ENCODE measurements around the gene TMEM108.

The TMEM108 gene

DNA sequence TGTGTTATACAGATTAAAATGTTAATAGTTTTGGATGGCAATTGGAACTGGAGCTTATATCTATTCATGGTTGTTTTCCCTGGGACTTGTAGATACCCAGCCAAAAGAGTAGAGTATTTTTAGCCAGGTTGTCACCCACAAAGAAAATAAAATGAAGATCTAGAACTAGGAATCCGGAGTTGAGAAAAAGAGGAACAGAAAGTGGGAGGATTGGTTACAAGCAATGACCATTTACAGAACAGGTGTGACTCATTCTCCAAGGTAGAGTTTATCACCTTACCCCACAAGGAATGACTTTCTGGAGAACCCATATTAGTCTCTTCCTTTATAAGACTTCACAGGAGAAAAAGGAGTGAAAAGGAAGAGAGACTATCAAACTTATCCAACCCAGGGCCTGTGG, 99.8 kb downstream of the TMEM108 start:
- H3K9me3 ChIP-seq (ENCODE audit: control insufficient read depth, insufficient read depth, low read length), result no peaks in the 10 kb centered on the region
- no peaks in the 10 kb centered on the region for H3K4me1 ChIP-seq (ENCODE audit: insufficient read depth, low read length)
- no peak overlapping the region for H3K9ac ChIP-seq (ENCODE audit: low read depth, low read length)
- H3K36me3 ChIP-seq (ENCODE audit: insufficient read depth, low read length), result no peaks in the 10 kb centered on the region

GRCh38 chr3:133152056-133152455, 113.9 kb downstream of the TMEM108 start:
- Histone ChIP-seq H3K4me1 (ENCODE audit: insufficient read depth, low read length) (peaks cover 6% of the 10 kb centered on the region; the same call in 1 of the 2 replicates), H3K9me3 (ENCODE audit: control insufficient read depth, insufficient read depth, low read length) (no peaks in the 10 kb centered on the region), H3K36me3 (ENCODE audit: insufficient read depth, low read length) (no peaks in the 10 kb centered on the region), H3K9ac (ENCODE audit: low read depth, low read length) (no peak overlapping the region)

DNA sequence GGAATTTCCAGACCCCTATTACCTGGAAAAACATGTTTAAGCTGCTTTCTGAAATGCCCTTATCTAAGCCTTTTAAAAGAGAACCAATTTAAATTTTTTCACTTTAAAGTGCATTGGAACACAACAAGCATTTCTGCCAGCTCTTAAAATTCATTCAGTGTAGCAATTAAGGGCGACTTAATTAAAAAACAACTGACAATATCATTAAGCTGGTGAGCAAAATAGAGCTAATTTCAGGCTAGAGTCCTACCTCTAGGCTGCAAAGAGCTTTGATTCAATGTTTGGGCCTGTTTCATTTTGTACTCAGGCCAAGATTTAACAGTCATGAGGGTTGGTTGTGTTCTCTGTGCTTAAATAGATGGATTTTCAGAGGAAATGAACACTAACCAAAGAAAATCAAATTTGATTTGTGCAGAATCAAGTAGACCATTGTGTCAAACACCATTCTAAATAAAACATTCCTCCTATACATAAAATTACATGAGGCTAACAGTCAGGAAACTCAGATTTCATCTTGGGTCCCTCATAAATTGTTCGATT, 114.6 kb downstream of the TMEM108 start:
- no peaks in the 10 kb centered on the region for H3K36me3 ChIP-seq (ENCODE audit: insufficient read depth, low read length)
- H3K9me3 ChIP-seq (ENCODE audit: control insufficient read depth, insufficient read depth, low read length), result no peaks in the 10 kb centered on the region
- H3K4me1 ChIP-seq (ENCODE audit: insufficient read depth, low read length), result peaks cover 6% of the 10 kb centered on the region; the same call in 1 of the 2 replicates
- no peak overlapping the region for H3K9ac ChIP-seq (ENCODE audit: low read depth, low read length)

DNA sequence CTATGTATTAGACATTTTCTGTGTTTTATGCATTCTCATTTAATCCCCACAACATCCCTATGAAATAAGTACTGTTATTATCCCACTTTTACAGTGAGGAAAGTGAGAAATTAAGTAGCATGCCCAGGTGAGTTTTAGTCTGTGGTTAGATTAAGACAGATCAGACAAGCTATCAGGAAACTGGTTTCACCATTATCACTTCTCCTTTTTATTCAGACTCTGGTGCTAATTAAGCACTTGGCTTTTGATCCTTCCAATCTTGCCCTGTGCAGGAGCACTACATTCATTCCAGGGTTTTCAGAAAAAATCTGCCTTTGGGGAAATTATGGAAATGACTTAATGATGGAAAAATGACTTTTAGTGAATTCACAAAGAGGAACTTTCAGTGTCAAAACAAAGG, 115.2 kb downstream of the TMEM108 start:
- Histone ChIP-seq H3K4me1 (ENCODE audit: insufficient read depth, low read length) (peaks cover 6% of the 10 kb centered on the region; the same call in 1 of the 2 replicates), H3K36me3 (ENCODE audit: insufficient read depth, low read length) (no peaks in the 10 kb centered on the region), H3K9me3 (ENCODE audit: control insufficient read depth, insufficient read depth, low read length) (no peaks in the 10 kb centered on the region), H3K9ac (ENCODE audit: low read depth, low read length) (no peak overlapping the region)

- H3K4me1 ChIP-seq (ENCODE audit: insufficient read depth, low read length), result no peaks in the 10 kb centered on the region
- no peak overlapping the region for H3K9ac ChIP-seq (ENCODE audit: low read depth, low read length)
- H3K36me3 ChIP-seq (ENCODE audit: insufficient read depth, low read length), result no peaks in the 10 kb centered on the region
- no peaks in the 10 kb centered on the region for H3K9me3 ChIP-seq (ENCODE audit: control insufficient read depth, insufficient read depth, low read length)
Observed at GRCh38 chr3:133157716-133158115, 119.5 kb downstream of the TMEM108 start.

DNA sequence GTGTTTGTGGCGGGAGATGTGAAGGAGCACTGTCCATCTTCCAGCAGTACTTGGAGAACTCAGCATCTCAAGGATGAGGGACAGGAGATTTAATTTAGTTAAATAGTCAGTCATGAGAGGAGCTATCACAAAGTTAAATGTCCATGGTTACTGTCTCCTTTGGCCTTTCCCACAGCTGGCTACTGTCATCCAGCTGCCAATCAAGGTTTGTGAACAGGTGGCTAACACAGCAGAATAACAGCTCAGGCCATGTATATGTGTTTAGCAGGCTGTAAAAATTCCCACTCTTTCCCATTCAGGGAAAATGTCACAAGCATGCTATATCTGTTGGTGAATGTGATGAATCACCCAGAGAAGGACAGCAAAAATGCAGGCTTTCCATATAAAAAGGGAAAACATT, 120.5 kb downstream of the TMEM108 start:
- no peak overlapping the region for H3K9ac ChIP-seq (ENCODE audit: low read depth, low read length)
- no peaks in the 10 kb centered on the region for H3K4me1 ChIP-seq (ENCODE audit: insufficient read depth, low read length)
- H3K36me3 ChIP-seq (ENCODE audit: insufficient read depth, low read length), result no peaks in the 10 kb centered on the region
- H3K9me3 ChIP-seq (ENCODE audit: control insufficient read depth, insufficient read depth, low read length), result no peaks in the 10 kb centered on the region

DNA sequence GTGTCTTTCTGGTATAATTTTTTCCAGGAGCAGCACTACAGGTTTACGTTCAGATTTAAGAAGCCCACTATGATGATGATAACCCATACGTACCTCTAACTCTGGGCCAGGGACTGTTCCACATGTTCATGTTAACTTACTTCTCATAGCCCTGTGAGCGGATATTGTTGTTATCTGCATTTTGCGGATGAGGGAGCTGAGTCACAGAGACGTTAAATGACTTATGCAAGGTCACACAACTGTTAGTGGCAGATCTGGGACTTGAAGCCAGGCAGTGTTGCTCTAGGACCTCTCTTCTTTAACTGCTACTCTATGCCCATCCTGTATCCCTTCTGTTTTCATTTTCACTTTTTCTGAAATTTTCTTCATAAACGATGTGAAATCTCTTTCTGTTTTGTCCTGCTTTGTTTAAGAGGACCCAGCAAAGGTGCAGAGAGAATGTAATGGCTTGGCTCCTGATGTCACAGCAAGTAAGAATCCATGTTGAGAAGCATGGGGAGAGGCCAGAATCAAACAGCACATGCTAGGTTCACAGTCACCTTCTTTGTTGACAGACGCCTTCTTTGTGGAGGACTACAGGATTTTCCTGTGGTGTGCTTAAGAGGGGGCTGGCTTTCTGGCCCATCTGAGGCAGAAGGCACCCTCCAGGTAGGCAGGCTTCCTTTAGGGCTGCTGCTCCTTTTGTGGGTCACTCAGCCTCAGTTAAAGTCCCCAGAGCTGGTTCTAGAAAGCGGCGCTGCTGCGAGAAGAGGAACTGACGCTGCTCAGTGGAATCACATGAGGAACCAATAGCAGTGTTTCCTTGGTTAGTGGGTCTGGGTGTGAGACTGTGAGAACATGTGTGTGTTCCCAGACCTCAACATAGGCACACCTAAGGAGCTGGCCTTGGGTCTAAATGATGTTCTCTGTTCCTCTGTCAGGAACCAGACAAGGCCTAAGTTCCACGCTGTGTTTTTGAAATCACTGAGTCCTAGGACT, 121.6 kb downstream of the TMEM108 start:
- H3K9ac ChIP-seq (ENCODE audit: low read depth, low read length), result no peak overlapping the region
- H3K4me1 ChIP-seq (ENCODE audit: insufficient read depth, low read length), result no peaks in the 10 kb centered on the region
- no peaks in the 10 kb centered on the region for H3K9me3 ChIP-seq (ENCODE audit: control insufficient read depth, insufficient read depth, low read length)
- no peaks in the 10 kb centered on the region for H3K36me3 ChIP-seq (ENCODE audit: insufficient read depth, low read length)

DNA sequence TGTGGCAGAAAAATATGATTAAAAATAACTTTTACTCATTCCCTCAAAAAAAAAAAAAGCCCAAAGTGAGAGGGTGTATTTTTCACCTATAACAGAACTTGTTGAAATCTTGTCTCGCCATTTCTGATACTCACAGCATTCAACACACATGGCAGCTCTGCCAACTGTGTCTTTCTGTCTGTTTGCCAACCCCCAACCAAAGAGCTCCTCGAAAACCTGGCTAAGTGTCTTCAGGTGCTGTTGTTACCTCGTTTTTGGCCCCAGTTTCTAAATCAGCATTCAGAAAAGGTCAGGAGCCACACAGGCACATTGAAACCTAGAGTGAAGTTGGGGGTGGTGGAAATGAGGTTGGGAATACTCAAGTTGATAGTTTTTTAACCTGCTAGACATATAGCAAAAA, 123.5 kb downstream of the TMEM108 start:
- no peaks in the 10 kb centered on the region for H3K36me3 ChIP-seq (ENCODE audit: insufficient read depth, low read length)
- H3K9me3 ChIP-seq (ENCODE audit: control insufficient read depth, insufficient read depth, low read length), result no peaks in the 10 kb centered on the region
- no peaks in the 10 kb centered on the region for H3K4me1 ChIP-seq (ENCODE audit: insufficient read depth, low read length)
- no peak overlapping the region for H3K9ac ChIP-seq (ENCODE audit: low read depth, low read length)

DNA sequence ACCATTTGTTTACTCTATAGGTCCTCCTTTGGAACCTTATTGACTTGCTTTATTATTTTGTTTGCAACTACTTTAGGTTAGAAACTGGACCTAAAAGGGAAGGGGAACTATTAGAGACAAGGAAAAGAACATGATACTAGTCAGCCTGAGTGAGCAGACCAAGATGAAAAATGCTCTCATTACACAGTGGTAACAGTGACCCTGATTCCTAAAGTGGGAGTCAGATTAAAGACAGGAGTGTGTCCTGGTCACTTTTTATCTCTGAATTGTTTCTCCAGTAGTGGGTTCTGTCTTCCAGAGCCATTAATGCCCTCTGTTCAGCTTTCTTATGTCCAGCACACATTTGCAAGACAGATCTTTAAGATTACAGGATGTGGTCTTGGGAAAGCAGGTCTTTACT, 124.1 kb downstream of the TMEM108 start:
- H3K9ac ChIP-seq (ENCODE audit: low read depth, low read length), result no peak overlapping the region

GRCh38 chr3:133162670-133163305, 124.6 kb downstream of the TMEM108 start:
- Histone ChIP-seq H3K9me3 (ENCODE audit: control insufficient read depth, insufficient read depth, low read length) (no peaks in the 10 kb centered on the region), H3K9ac (ENCODE audit: low read depth, low read length) (no peak overlapping the region), H3K4me1 (ENCODE audit: insufficient read depth, low read length) (no peaks in the 10 kb centered on the region), H3K36me3 (ENCODE audit: insufficient read depth, low read length) (no peaks in the 10 kb centered on the region)

More for the DNA sequence above, 124.1 kb downstream of the TMEM108 start:
- no peaks in the 10 kb centered on the region for H3K4me1 ChIP-seq (ENCODE audit: insufficient read depth, low read length)
- no peaks in the 10 kb centered on the region for H3K9me3 ChIP-seq (ENCODE audit: control insufficient read depth, insufficient read depth, low read length)
- H3K36me3 ChIP-seq (ENCODE audit: insufficient read depth, low read length), result no peaks in the 10 kb centered on the region

DNA sequence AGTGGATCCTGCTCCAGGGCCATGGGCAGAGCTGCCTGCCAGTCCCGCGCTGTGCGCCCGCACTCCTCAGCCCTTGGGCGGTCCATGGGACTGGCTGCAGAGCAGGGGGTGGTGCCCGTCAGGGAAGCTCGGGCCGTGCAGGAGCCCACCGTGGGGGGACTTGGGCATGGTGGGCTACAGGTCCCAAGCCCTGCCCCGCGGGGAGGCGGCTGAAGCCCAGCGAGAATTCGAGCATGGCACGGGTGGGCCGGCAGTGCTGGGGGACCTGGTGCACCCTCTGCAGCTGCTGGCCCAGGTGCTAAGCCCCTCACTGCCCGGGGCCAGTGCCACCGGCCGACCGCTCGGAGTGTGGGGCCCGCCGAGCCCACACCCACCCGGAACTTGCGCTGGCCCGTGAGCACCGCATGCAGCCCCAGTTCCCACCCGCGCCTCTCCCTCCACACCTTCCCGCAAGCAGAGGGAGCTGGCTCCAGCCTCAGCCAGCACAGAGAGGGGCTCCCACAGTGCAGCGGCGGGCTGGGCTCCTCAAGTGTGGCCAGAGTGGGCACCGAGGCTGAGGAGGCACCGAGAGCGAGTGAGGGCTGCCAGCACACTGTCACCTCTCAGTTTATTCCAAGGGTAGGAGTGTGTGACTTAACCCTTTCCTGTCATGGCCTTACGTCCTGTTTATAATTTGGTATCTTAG, 129.3 kb downstream of the TMEM108 start:
- no peak overlapping the region for H3K9ac ChIP-seq (ENCODE audit: low read depth, low read length)
- H3K4me1 ChIP-seq (ENCODE audit: insufficient read depth, low read length), result no peaks in the 10 kb centered on the region
- H3K36me3 ChIP-seq (ENCODE audit: insufficient read depth, low read length), result no peaks in the 10 kb centered on the region
- no peaks in the 10 kb centered on the region for H3K9me3 ChIP-seq (ENCODE audit: control insufficient read depth, insufficient read depth, low read length)

DNA sequence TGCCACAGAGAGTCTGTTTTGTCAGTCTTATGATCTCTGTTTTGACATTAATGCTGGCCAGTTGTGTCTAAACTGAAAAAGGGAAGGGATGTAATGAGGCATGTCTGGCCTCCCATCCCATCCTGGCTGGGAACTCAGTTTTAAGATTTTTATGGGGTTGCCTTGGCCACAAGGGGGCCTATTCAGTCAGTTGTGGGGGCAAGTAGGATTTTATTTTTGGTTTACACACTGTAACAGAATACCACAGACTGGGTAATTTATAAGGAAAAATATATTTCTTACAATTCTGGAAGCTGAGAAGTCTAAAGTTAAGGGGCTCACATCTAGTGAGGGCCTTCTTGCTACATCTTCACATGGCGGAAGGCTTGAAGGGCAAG, 129.8 kb downstream of the TMEM108 start:
- H3K4me1 ChIP-seq (ENCODE audit: insufficient read depth, low read length), result no peaks in the 10 kb centered on the region
- H3K36me3 ChIP-seq (ENCODE audit: insufficient read depth, low read length), result no peaks in the 10 kb centered on the region
- H3K9ac ChIP-seq (ENCODE audit: low read depth, low read length), result no peak overlapping the region
- no peaks in the 10 kb centered on the region for H3K9me3 ChIP-seq (ENCODE audit: control insufficient read depth, insufficient read depth, low read length)

DNA sequence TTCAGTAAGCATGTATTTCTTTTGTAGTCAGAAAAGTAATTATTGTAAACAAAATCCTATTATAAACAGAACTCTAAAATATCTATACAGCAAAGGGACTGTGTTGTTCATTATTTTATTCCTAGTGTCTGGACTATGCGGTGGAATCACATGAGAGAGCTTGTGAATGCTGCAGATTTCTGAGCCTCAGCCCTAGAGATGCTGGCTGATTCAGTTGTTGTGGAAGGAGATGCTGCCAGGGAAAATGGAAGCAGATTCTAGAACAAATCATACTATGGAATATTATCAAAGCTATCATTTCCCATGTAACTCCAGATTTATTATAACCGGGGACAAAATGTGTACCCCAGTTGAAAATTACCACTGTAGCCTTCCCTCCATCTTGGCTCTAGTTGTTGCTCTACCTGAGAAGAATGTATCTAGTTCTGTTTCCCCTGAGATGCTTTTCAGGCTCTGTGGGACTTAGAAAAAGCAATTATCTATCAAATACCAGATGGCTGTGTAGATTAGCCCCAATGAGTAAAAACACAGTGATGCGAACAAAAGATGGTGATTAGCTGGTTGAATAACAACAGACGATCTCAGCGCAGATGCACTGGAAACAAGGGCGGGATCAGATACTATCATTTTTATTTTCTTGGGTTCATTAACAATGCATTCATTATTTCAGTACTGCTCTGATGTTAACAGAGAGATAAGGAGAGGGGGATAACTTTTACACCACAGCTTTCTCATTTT, 131.3 kb downstream of the TMEM108 start:
- Histone ChIP-seq H3K36me3 (ENCODE audit: insufficient read depth, low read length) (no peaks in the 10 kb centered on the region), H3K9me3 (ENCODE audit: control insufficient read depth, insufficient read depth, low read length) (no peaks in the 10 kb centered on the region), H3K4me1 (ENCODE audit: insufficient read depth, low read length) (no peaks in the 10 kb centered on the region)

DNA sequence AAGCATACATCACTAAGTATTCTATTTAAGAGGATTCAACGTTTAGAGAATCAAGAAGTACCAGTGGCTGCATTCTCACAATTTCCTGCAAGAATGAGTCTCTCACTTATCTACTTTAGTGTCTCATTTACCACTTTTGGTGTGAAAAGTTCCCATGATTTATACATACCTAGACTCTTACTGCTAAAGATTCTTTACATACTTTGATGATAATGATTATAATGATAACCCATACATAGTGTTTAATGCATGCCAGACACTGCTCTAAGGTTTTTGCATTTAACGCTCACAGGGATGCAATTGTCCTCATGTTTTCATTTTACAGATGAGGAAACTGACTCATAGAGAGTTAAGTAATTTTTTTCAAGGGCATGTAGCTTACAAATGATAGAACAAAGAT, 133.6 kb downstream of the TMEM108 start:
- H3K4me1 ChIP-seq (ENCODE audit: insufficient read depth, low read length), result no peaks in the 10 kb centered on the region
- H3K9me3 ChIP-seq (ENCODE audit: control insufficient read depth, insufficient read depth, low read length), result no peaks in the 10 kb centered on the region

More for the DNA sequence above, 131.3 kb downstream of the TMEM108 start:
- no peak overlapping the region for H3K9ac ChIP-seq (ENCODE audit: low read depth, low read length)

More for the DNA sequence above, 133.6 kb downstream of the TMEM108 start:
- no peak overlapping the region for H3K9ac ChIP-seq (ENCODE audit: low read depth, low read length)
- H3K36me3 ChIP-seq (ENCODE audit: insufficient read depth, low read length), result no peaks in the 10 kb centered on the region
